ENCODE measurements around the gene MYO1F. TPM values are rescaled to one million over a fixed set of nuclear protein-coding genes. Genes with fewer than 3 reads are reported as not detected.

MYO1F gene
- total and polyA plus RNA-seq, 2 of the 13 experiments (the other 11 are each of a cell fraction or from before 2014, with no cell fraction given), result 0.09 to 0.13 TPM

GRCh38 chr19:8526345-8527091, 50.7 kb downstream of the MYO1F start:
- ChIA-PET POLR2A (interaction anchor here (0.6 to 5.9 kb wide), 11 partner anchors 10 to 136 kb away, joined by 3 to 125 read pairs (median 3); partner anchors contain the start of genes RAB11B and ZNF414), CTCF (ENCODE audit: low intra/inter-chr PET ratio, low total read pairs) (no interaction called here)
- peak overlapping the region; percentile 60 to 78 (median 70) for H3K4me3 ChIP-seq (replicated peaks in 1 of 3; ENCODE audit: insufficient read depth in 1 of 3, low read depth in 2 of 3, low read length in 3 of 3)
- FAIRE-seq (peak; percentile 26), ATAC-seq (peak; percentile 81), DNase-seq (ENCODE audit: low spot score) (peak; percentile 87)
- peak overlapping the region; percentile 95 for H3K4me2 ChIP-seq (ENCODE audit: low read depth, low read length)
- no peaks in the 10 kb centered on the region for H3K27me3 ChIP-seq (ENCODE audit: control insufficient read depth in 1 of 2, insufficient read depth in 2 of 2, low read length in 2 of 2)
- H3K36me3 ChIP-seq (replicated peaks in 1 of 2; ENCODE audit: control insufficient read depth in 1 of 2, insufficient read depth in 2 of 2, low read length in 2 of 2), result no peaks in the 10 kb centered on the region
- peak overlapping the region; percentile 77 for H3K27ac ChIP-seq (ENCODE audit: extremely low read length, insufficient read depth, low read length)
- peak overlapping the region; percentile 77 for H3K9ac ChIP-seq (ENCODE audit: insufficient read depth, low read depth, low read length)
- H2AFZ ChIP-seq (ENCODE audit: low read length), result no peak overlapping the region
- 49% methylated on average over 26 of the region's 57 CpGs for WGBS (ENCODE audit: low lambda C conversion rate)
- in situ Hi-C loops (cut with HindIII; ENCODE audit: extremely low pct_ligation_motif_present, low pct_unique_long_range_greater_than_20kb), result no loop called here
- intact Hi-C loops (cut with micrococcal nuclease; ENCODE audit: unreplicated experiment), result loop anchor here (10.0 kb wide), 1 partner anchor 48 kb away; the partner anchor contains the start of gene MYO1F
- no peaks in the 10 kb centered on the region for H3K9me3 ChIP-seq (ENCODE audit: low read length)
- BruUV-seq (replicated peaks), result no TSS peak
- H3K79me2 ChIP-seq (ENCODE audit: insufficient read depth, low read length), result no peaks in the 10 kb centered on the region
- peaks cover 2% of the 10 kb centered on the region; the same call in 1 of the 2 replicates for H4K20me1 ChIP-seq (ENCODE audit: insufficient read depth, low read length)
- peaks cover 24% of the 10 kb centered on the region for H3K4me1 ChIP-seq (ENCODE audit: insufficient read depth, low read length)
- no peak for TF ChIP-seq IKZF5 (CRISPR knock-in tag; IDR thresholded peaks at IDR 0.05)
- no peak for TF ChIP-seq ZNF205 (CRISPR knock-in tag; IDR thresholded peaks at IDR 0.05)
- peak; percentile 27; the same call in 1 of the 2 replicates for TF ChIP-seq ISL2 (CRISPR knock-in tag; IDR thresholded peaks at IDR 0.05)
- 0 out of 2 replicates have a peak, but pooled peaks have one; percentile 10 for TF ChIP-seq KLF13 (CRISPR knock-in tag; IDR thresholded peaks at IDR 0.05)
- TF ChIP-seq POGK (CRISPR knock-in tag; conservative IDR thresholded peaks at IDR 0.05), result 0 out of 2 replicates have a peak, but pooled peaks have one; percentile 31
- peak; percentile 57; the same call in 1 of the 2 replicates for TF ChIP-seq ZSCAN31 (CRISPR knock-in tag; IDR thresholded peaks at IDR 0.05; ENCODE audit: low read depth)
- 0 out of 2 replicates have a peak, but pooled peaks have one; percentile 43 for TF ChIP-seq ELF4 (CRISPR knock-in tag; IDR thresholded peaks at IDR 0.05; ENCODE audit: borderline replicate concordance)
- peak; percentile 46; the same call in 1 of the 2 replicates for TF ChIP-seq SP5 (CRISPR knock-in tag; IDR thresholded peaks at IDR 0.05; ENCODE audit: borderline replicate concordance, low read depth)
- TF ChIP-seq HOXA3 (CRISPR knock-in tag; IDR thresholded peaks at IDR 0.05), result peak; percentile 53; the same call in 1 of the 2 replicates
- 0 out of 4 replicates have a peak, but pooled peaks of 1 of the 2 experiments have one; percentile 4 for TF ChIP-seq ATF4 (CRISPR knock-in tag; IDR thresholded peaks at IDR 0.05)
- no peak for TF ChIP-seq ZNF317 (CRISPR knock-in tag; IDR thresholded peaks at IDR 0.05)
- peak; percentile 81 for TF ChIP-seq RBFOX2 (IDR thresholded peaks at IDR 0.05; ENCODE audit: low read depth, low read length)
- 0 out of 2 replicates have a peak, but pooled peaks have one; percentile 51 for TF ChIP-seq ETV6 (CRISPR knock-in tag; conservative IDR thresholded peaks at IDR 0.05)
- TF ChIP-seq IKZF4 (CRISPR knock-in tag; IDR thresholded peaks at IDR 0.05; ENCODE audit: borderline replicate concordance, low read depth, not compliant biosample characterization), result peak; percentile 18
- 0 out of 2 replicates have a peak, but pooled peaks have one; percentile 26 for TF ChIP-seq ZNF547 (CRISPR knock-in tag; IDR thresholded peaks at IDR 0.05)
- peak; percentile 26; the same call in 1 of the 2 replicates for TF ChIP-seq ZMYM4 (CRISPR knock-in tag; IDR thresholded peaks at IDR 0.05)
- 0 out of 2 replicates have a peak, but pooled peaks have one; percentile 58 for TF ChIP-seq TMF1 (CRISPR knock-in tag; IDR thresholded peaks at IDR 0.05; ENCODE audit: low read depth)
- TF ChIP-seq ZNF3 (CRISPR knock-in tag; IDR thresholded peaks at IDR 0.05), result no peak
- TF ChIP-seq ZEB1 (IDR thresholded peaks at IDR 0.05; ENCODE audit: insufficient replicate concordance, low read depth), result peak; percentile 43
- TF ChIP-seq ATF7-NPFF (CRISPR knock-in tag; IDR thresholded peaks at IDR 0.05; ENCODE audit: low read depth), result 0 out of 2 replicates have a peak, but pooled peaks have one; percentile 72
- TF ChIP-seq ZNF143 (CRISPR knock-in tag; IDR thresholded peaks at IDR 0.05), result no peak

Measured in HepG2 (cell line).